Measurements from ENCODE around the gene NKIRAS1. TPM values are rescaled to one million over a fixed set of nuclear protein-coding genes. Genes with fewer than 3 reads are reported as not detected.
A peak's percentile ranks its signal among the peaks of the same experiment; 100 is the strongest.

The NKIRAS1 gene
- total RNA-seq, 1 experiment from 2014 or later = 8.9 TPM

- POLR2A ChIA-PET = interaction anchor here (0.7 kb wide), 1 partner anchor 10 kb away, joined by 13 read pairs; no protein-coding TSS in a partner anchor
- CTCF ChIA-PET = no interaction called here
Measured at GRCh38 chr3:23928524-23928923, 11.7 kb upstream of the NKIRAS1 start.

GRCh38 chr3:23926736-23927135, 9.9 kb upstream of the NKIRAS1 start:
- H3K27ac ChIP-seq (ENCODE audit: low read length) = no peak overlapping the region
- TF ChIP-seq CTCF (IDR thresholded peaks at IDR 0.05) = peak; percentile 54
- TF ChIP-seq SIN3A (IDR thresholded peaks at IDR 0.05; ENCODE audit: borderline replicate concordance, insufficient read depth, low read depth, low read length) = no peak
- H3K36me3 ChIP-seq (ENCODE audit: control insufficient read depth, insufficient read depth, low read length) = no peaks in the 10 kb centered on the region
- H3K4me1 ChIP-seq (ENCODE audit: control insufficient read depth, insufficient read depth, low read length) = no peaks in the 10 kb centered on the region
- DNase-seq (ENCODE audit: low read depth, low spot score) (no peak), ATAC-seq (no peak)
- intact Hi-C loops (cut with micrococcal nuclease; ENCODE audit: unreplicated experiment) = no loop called here
- in situ Hi-C loops (cut with HindIII; ENCODE audit: low pct_unique_long_range_greater_than_20kb, low sequenced_read_pairs) = no loop called here
- no peaks in the 10 kb centered on the region for H3K27me3 ChIP-seq (ENCODE audit: control insufficient read depth, insufficient read depth, low read length)
- CTCF ChIA-PET = no interaction called here
- no peaks in the 10 kb centered on the region for H3K9me3 ChIP-seq (ENCODE audit: control insufficient read depth, insufficient read depth, low read depth, low read length)
- POLR2A ChIA-PET = no interaction called here
- H3K4me3 ChIP-seq (ENCODE audit: low read depth in 2 of 2, low read length in 2 of 2) = no peak overlapping the region
- no TSS peak for BruUV-seq (replicated peaks)

More at GRCh38 chr3:23928524-23928923, 11.7 kb upstream of the NKIRAS1 start:
- H3K4me3 ChIP-seq (ENCODE audit: low read depth in 2 of 2, low read length in 2 of 2) = no peak overlapping the region
- BruUV-seq (replicated peaks) = no TSS peak
- DNase-seq (ENCODE audit: low read depth, low spot score) (no peak), ATAC-seq (no peak)
- no peaks in the 10 kb centered on the region for H3K4me1 ChIP-seq (ENCODE audit: control insufficient read depth, insufficient read depth, low read length)
- H3K27ac ChIP-seq (ENCODE audit: low read length) = no peak overlapping the region
- TF ChIP-seq POLR2AphosphoS5 (IDR thresholded peaks at IDR 0.05; ENCODE audit: low read depth, low read length) (no peak), SIN3A (IDR thresholded peaks at IDR 0.05; ENCODE audit: borderline replicate concordance, insufficient read depth, low read depth, low read length) (no peak), CTCF (IDR thresholded peaks at IDR 0.05) (no peak), TCF7L2 (IDR thresholded peaks at IDR 0.05; ENCODE audit: low read depth, low read length) (no peak)
- TF ChIP-seq, protein P1, sequence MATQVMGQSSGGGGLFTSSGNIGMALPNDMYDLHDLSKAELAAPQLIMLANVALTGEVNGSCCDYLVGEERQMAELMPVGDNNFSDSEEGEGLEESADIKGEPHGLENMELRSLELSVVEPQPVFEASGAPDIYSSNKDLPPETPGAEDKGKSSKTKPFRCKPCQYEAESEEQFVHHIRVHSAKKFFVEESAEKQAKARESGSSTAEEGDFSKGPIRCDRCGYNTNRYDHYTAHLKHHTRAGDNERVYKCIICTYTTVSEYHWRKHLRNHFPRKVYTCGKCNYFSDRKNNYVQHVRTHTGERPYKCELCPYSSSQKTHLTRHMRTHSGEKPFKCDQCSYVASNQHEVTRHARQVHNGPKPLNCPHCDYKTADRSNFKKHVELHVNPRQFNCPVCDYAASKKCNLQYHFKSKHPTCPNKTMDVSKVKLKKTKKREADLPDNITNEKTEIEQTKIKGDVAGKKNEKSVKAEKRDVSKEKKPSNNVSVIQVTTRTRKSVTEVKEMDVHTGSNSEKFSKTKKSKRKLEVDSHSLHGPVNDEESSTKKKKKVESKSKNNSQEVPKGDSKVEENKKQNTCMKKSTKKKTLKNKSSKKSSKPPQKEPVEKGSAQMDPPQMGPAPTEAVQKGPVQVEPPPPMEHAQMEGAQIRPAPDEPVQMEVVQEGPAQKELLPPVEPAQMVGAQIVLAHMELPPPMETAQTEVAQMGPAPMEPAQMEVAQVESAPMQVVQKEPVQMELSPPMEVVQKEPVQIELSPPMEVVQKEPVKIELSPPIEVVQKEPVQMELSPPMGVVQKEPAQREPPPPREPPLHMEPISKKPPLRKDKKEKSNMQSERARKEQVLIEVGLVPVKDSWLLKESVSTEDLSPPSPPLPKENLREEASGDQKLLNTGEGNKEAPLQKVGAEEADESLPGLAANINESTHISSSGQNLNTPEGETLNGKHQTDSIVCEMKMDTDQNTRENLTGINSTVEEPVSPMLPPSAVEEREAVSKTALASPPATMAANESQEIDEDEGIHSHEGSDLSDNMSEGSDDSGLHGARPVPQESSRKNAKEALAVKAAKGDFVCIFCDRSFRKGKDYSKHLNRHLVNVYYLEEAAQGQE (IDR thresholded peaks at IDR 0.05; ENCODE audit: insufficient read depth in 1 of 2, low read depth in 2 of 2, low read length in 1 of 2) = no peak
- no peaks in the 10 kb centered on the region for H3K9me3 ChIP-seq (ENCODE audit: control insufficient read depth, insufficient read depth, low read depth, low read length)
- no peaks in the 10 kb centered on the region for H3K36me3 ChIP-seq (ENCODE audit: control insufficient read depth, insufficient read depth, low read length)
- intact Hi-C loops (cut with micrococcal nuclease; ENCODE audit: unreplicated experiment) (no loop called here), in situ Hi-C loops (cut with HindIII; ENCODE audit: low pct_unique_long_range_greater_than_20kb, low sequenced_read_pairs) (no loop called here)
- no peaks in the 10 kb centered on the region for H3K27me3 ChIP-seq (ENCODE audit: control insufficient read depth, insufficient read depth, low read length)
